GM10847 (cell line): ENCODE results near the gene PTGFRN.

ENCODE experiments used
- POLR2A ChIP-seq: IDR thresholded peaks from 2 replicates; pipeline ENCODE4 v1.6.1; 2011; ENCODE audit not compliant: insufficient read length; ENCODE audit errors: extremely low read depth

Gene PTGFRN

GRCh38 chr1:116909512-116910378 lies at the start of gene PTGFRN:
TSS of gene PTGFRN (plus strand) at chr1:116909916. CDS start at chr1:116910204, 288 bp downstream.
- no peak for TF ChIP-seq POLR2A

- no peak for TF ChIP-seq POLR2A
Measured at GRCh38 chr1:116861137-116861536, 48.6 kb upstream of the PTGFRN start.

GRCh38 chr1:116868385-116868784 lies 41.3 kb upstream of the PTGFRN start:
- TF ChIP-seq POLR2A, result no peak

GRCh38 chr1:116869611-116870010 lies 40.1 kb upstream of the PTGFRN start:
- no peak for TF ChIP-seq POLR2A

- TF ChIP-seq POLR2A, result no peak
Measured at GRCh38 chr1:116870300-116870699, 39.4 kb upstream of the PTGFRN start.

GRCh38 chr1:116871779-116872146 lies 38.0 kb upstream of the PTGFRN start:
- TF ChIP-seq POLR2A, result no peak

- TF ChIP-seq POLR2A, result no peak
Measured at GRCh38 chr1:116873680-116874271, 35.9 kb upstream of the PTGFRN start.

GRCh38 chr1:116874733-116875249 lies 34.9 kb upstream of the PTGFRN start:
- no peak for TF ChIP-seq POLR2A

- no peak for TF ChIP-seq POLR2A
Measured at GRCh38 chr1:116875391-116875790, 34.3 kb upstream of the PTGFRN start.

- TF ChIP-seq POLR2A, result no peak
Measured at GRCh38 chr1:116877141-116877818, 32.4 kb upstream of the PTGFRN start.

GRCh38 chr1:116878804-116879477 lies 30.8 kb upstream of the PTGFRN start:
- TF ChIP-seq POLR2A, result no peak

GRCh38 chr1:116879478-116880133 lies 30.1 kb upstream of the PTGFRN start:
- TF ChIP-seq POLR2A, result no peak

GRCh38 chr1:116880917-116881316 lies 28.8 kb upstream of the PTGFRN start:
- no peak for TF ChIP-seq POLR2A

- TF ChIP-seq POLR2A, result no peak
Measured at GRCh38 chr1:116881879-116882520, 27.7 kb upstream of the PTGFRN start.
